ENCODE measurements around the gene DUSP28.

Gene DUSP28

GRCh38 chr2:240514631-240515030, 45.5 kb upstream of the DUSP28 start:
- TF ChIP-seq CTCF (IDR thresholded peaks at IDR 0.05; ENCODE audit: low read length) (no peak), EZH2 (IDR thresholded peaks at IDR 0.05; ENCODE audit: borderline replicate concordance, low read length) (no peak)
- no peaks in the 10 kb centered on the region; the same call in 1 of the 2 replicates for H3K36me3 ChIP-seq (ENCODE audit: insufficient read depth, low read length)

GRCh38 chr2:240517342-240517741, 42.8 kb upstream of the DUSP28 start:
- Histone ChIP-seq H4K20me1 (ENCODE audit: insufficient read depth, low read length) (no peaks in the 10 kb centered on the region), H3K27ac (ENCODE audit: low read depth, low read length, poor library complexity, severe bottlenecking) (no peak overlapping the region), H3K9me3 (ENCODE audit: low read length) (no peaks in the 10 kb centered on the region), H2AFZ (ENCODE audit: low read length) (no peak overlapping the region), H3K36me3 (ENCODE audit: insufficient read depth, low read length) (peaks cover 6% of the 10 kb centered on the region), H3K4me1 (ENCODE audit: insufficient read depth, low read length, severe bottlenecking) (no peaks in the 10 kb centered on the region), H3K4me2 (ENCODE audit: low read length) (no peak overlapping the region), H3K27me3 (ENCODE audit: insufficient read depth, low read length) (no peaks in the 10 kb centered on the region), H3F3A (ENCODE audit: insufficient read depth, low read length) (no peaks in the 10 kb centered on the region), H3K9me2 (ENCODE audit: low read depth, low read length) (no peaks in the 10 kb centered on the region), H3K4me3 (ENCODE audit: low read depth, low read length, poor library complexity, severe bottlenecking) (no peak overlapping the region), H3K9ac (ENCODE audit: low read length) (no peak overlapping the region), H3K79me2 (ENCODE audit: insufficient read depth, low read length) (no peaks in the 10 kb centered on the region)
- TF ChIP-seq EZH2 (IDR thresholded peaks at IDR 0.05; ENCODE audit: borderline replicate concordance, low read length): no peak
- TF ChIP-seq CTCF (IDR thresholded peaks at IDR 0.05; ENCODE audit: low read length): no peak

More at GRCh38 chr2:240514631-240515030, 45.5 kb upstream of the DUSP28 start:
- Histone ChIP-seq H3F3A (ENCODE audit: insufficient read depth, low read length) (no peaks in the 10 kb centered on the region), H3K27ac (ENCODE audit: low read depth, low read length, poor library complexity, severe bottlenecking) (no peak overlapping the region), H3K79me2 (ENCODE audit: insufficient read depth, low read length) (no peaks in the 10 kb centered on the region), H3K9ac (ENCODE audit: low read length) (no peak overlapping the region), H2AFZ (ENCODE audit: low read length) (no peak overlapping the region), H3K9me3 (ENCODE audit: low read length) (no peaks in the 10 kb centered on the region), H4K20me1 (ENCODE audit: insufficient read depth, low read length) (no peaks in the 10 kb centered on the region), H3K4me3 (ENCODE audit: low read depth, low read length, poor library complexity, severe bottlenecking) (no peak overlapping the region), H3K4me2 (ENCODE audit: low read length) (no peak overlapping the region), H3K9me2 (ENCODE audit: low read depth, low read length) (no peaks in the 10 kb centered on the region), H3K4me1 (ENCODE audit: insufficient read depth, low read length, severe bottlenecking) (no peaks in the 10 kb centered on the region), H3K27me3 (ENCODE audit: insufficient read depth, low read length) (no peaks in the 10 kb centered on the region)

- Histone ChIP-seq H3K4me1 (ENCODE audit: insufficient read depth, low read length, severe bottlenecking) (no peaks in the 10 kb centered on the region), H4K20me1 (ENCODE audit: insufficient read depth, low read length) (no peaks in the 10 kb centered on the region), H3K27ac (ENCODE audit: low read depth, low read length, poor library complexity, severe bottlenecking) (no peak overlapping the region), H3K4me2 (ENCODE audit: low read length) (no peak overlapping the region), H2AFZ (ENCODE audit: low read length) (no peak overlapping the region), H3K9me2 (ENCODE audit: low read depth, low read length) (no peaks in the 10 kb centered on the region), H3K4me3 (ENCODE audit: low read depth, low read length, poor library complexity, severe bottlenecking) (no peak overlapping the region), H3K9ac (ENCODE audit: low read length) (no peak overlapping the region), H3K27me3 (ENCODE audit: insufficient read depth, low read length) (no peaks in the 10 kb centered on the region), H3F3A (ENCODE audit: insufficient read depth, low read length) (no peaks in the 10 kb centered on the region), H3K36me3 (ENCODE audit: insufficient read depth, low read length) (peaks cover 23% of the 10 kb centered on the region), H3K79me2 (ENCODE audit: insufficient read depth, low read length) (no peaks in the 10 kb centered on the region), H3K9me3 (ENCODE audit: low read length) (peaks cover 3% of the 10 kb centered on the region; the same call in 1 of the 2 replicates)
- TF ChIP-seq EZH2 (IDR thresholded peaks at IDR 0.05; ENCODE audit: borderline replicate concordance, low read length) (no peak), CTCF (IDR thresholded peaks at IDR 0.05; ENCODE audit: low read length) (no peak)
Observed at GRCh38 chr2:240518981-240519380, 41.2 kb upstream of the DUSP28 start.

Data from OCI-LY1 (cell line).